ENCODE results near the gene BTF3. TPM values are rescaled to one million over a fixed set of nuclear protein-coding genes. Genes with fewer than 3 reads are reported as not detected.

The BTF3 gene
- total RNA-seq, 5 donors from 2014 or later (not counting 1 experiment from before 2014, with no cell fraction given), result 585 to 688 (median 639) TPM

DNA sequence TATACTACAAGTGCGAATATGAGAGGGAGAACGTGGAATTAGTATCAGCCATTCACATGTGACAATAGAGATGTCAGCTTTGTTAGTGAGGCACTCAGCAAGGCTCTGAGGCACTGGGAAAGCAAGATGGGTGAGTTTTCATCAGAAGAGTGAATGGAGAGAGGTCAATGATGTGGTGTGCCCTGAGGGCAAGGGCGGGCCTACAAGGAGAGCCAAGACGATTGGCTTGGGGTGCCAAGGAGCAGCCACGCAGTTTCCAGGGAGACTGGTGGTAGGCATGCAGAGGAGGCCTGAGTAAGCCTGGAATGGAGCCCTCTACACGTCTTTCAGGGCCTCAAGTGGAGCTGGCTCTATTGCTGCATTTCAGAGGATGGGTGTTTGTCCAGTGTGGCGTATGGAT lies 24.7 kb downstream of the BTF3 start:
- DNase-seq (no peak), ATAC-seq (replicated peaks in 1 of 4) (no peak)
- Mint-ChIP-seq H3K4me3 (no peak overlapping the region), H3K27ac (no peak overlapping the region), H3K36me3 (no peaks in the 10 kb centered on the region), H3K4me1 (peaks cover 7 to 9% (median 7%) of the 10 kb centered on the region in 3 donors), H3K9me3 (no peaks in the 10 kb centered on the region), H3K27me3 (no peaks in the 10 kb centered on the region)
- CTCF ChIA-PET, result interaction anchor here (0.6 to 0.7 kb wide), 4 partner anchors 12 to 705 kb away, joined by 3 read pairs; no protein-coding TSS in a partner anchor
- no peaks in the 10 kb centered on the region for H3K9me3 ChIP-seq
- 94% methylated on average over 5 of the region's 7 CpGs for WGBS (ENCODE audit: insufficient coverage)
- peaks cover 0 to 9% of the 10 kb centered on the region in 2 experiments for H3K4me1 ChIP-seq (ENCODE audit: control insufficient read depth in 1 of 2, extremely low read depth in 1 of 2, insufficient read depth in 2 of 2, low read length in 2 of 2)
- H3K36me3 ChIP-seq (ENCODE audit: control insufficient read depth in 2 of 2, extremely low read depth in 1 of 2, insufficient read depth in 1 of 2, low read length in 1 of 2), result no peaks in the 10 kb centered on the region
- H3K27ac ChIP-seq (ENCODE audit: low read length), result no peak overlapping the region
- POLR2A ChIA-PET, result no interaction called here
- H3K4me3 ChIP-seq (ENCODE audit: control insufficient read depth in 1 of 2, extremely low read depth in 1 of 2, low read length in 1 of 2), result no peak overlapping the region
- peaks cover 0 to 3% of the 10 kb centered on the region in 2 experiments for H3K27me3 ChIP-seq (replicated peaks in 1 of 2; ENCODE audit: control insufficient read depth in 2 of 2, extremely low read depth in 1 of 2, insufficient read depth in 2 of 2, low read length in 1 of 2)

DNA sequence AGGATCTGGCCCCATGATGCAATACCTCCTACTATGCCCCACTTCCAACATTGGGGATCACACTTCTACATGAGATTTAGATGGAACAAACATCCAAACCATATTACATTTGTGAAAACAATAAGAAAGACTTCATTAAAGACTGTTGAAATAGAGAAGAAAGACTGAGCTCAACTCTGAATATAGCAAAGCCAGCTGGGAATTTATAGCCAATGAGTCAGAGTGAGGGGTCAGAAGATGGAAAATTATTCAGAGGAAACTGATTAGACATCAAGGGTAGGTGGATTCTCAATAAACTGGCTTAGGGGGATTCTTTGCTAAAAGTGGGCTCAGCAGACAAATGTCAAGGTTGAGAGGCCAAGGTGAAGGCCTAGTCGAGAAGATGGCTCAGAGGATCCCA lies 25.6 kb downstream of the BTF3 start:
- no peak overlapping the region for H3K27ac Mint-ChIP-seq
- POLR2A ChIA-PET, result interaction anchor here in 1 of 2 donors (0.7 kb wide), 1 partner anchor 48 kb away, joined by 5 read pairs; no protein-coding TSS in a partner anchor
- H3K4me3 ChIP-seq (ENCODE audit: control insufficient read depth in 1 of 2, extremely low read depth in 1 of 2, low read length in 1 of 2), result no peak overlapping the region
- H3K9me3 ChIP-seq, result no peaks in the 10 kb centered on the region
- no peaks in the 10 kb centered on the region for H3K27me3 Mint-ChIP-seq
- CTCF ChIA-PET, result interaction anchor here (0.6 to 0.7 kb wide), 3 partner anchors 14 to 1711 kb away, joined by 3 to 6 read pairs (median 4); no protein-coding TSS in a partner anchor
- H3K9me3 Mint-ChIP-seq, result no peaks in the 10 kb centered on the region
- no peak for DNase-seq
- H3K4me1 Mint-ChIP-seq, result peaks cover 7 to 9% (median 7%) of the 10 kb centered on the region in 3 donors
- no peak for ATAC-seq (replicated peaks in 1 of 4)
- WGBS (ENCODE audit: insufficient coverage), result 67% methylated on average over 1 of the region's 1 CpG
- no peaks in the 10 kb centered on the region for H3K36me3 Mint-ChIP-seq
- no peak overlapping the region for H3K4me3 Mint-ChIP-seq
- H3K36me3 ChIP-seq (ENCODE audit: control insufficient read depth in 2 of 2, extremely low read depth in 1 of 2, insufficient read depth in 1 of 2, low read length in 1 of 2), result no peaks in the 10 kb centered on the region
- no peak overlapping the region for H3K27ac ChIP-seq (ENCODE audit: low read length)
- peaks cover 0 to 9% of the 10 kb centered on the region in 2 experiments for H3K4me1 ChIP-seq (ENCODE audit: control insufficient read depth in 1 of 2, extremely low read depth in 1 of 2, insufficient read depth in 2 of 2, low read length in 2 of 2)
- H3K27me3 ChIP-seq (replicated peaks in 1 of 2; ENCODE audit: control insufficient read depth in 2 of 2, extremely low read depth in 1 of 2, insufficient read depth in 2 of 2, low read length in 1 of 2), result peaks cover 0 to 3% of the 10 kb centered on the region in 2 experiments

DNA sequence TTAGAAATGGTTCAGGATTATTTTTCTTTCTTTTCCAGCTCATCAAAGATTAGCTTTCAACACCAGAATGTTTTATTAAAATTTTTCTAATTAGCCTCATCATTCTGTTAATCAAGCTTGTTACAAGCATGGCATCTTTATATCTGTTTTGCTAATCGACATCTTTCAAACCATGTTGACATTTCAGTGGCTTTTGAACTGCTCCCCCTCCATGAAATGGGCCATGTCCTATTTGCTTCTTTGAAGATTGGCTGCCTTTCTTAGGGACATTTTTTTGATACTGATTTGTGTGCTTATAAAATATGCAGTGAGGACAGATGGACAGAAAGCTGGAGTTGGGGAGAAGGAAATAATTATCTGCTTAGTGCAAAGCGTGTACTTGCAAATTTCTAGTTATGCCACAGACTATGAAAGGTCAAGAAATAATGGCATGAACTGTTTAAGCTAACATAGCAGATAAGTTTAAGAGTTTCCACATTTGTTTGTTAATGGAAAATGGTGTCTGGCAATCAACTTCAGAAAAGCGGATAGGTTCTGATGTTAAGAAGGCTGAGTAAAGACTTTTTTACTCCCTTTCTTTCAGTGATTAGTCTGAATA lies 27.5 kb downstream of the BTF3 start:
- H3K4me1 Mint-ChIP-seq, result no peaks in the 10 kb centered on the region
- CTCF ChIA-PET, result interaction anchor here in 1 of 2 donors (1.0 kb wide), 1 partner anchor 12 kb away, joined by 3 read pairs; no protein-coding TSS in a partner anchor
- no peak overlapping the region for H3K4me3 Mint-ChIP-seq
- no peaks in the 10 kb centered on the region for H3K36me3 Mint-ChIP-seq
- Histone ChIP-seq H3K27ac (ENCODE audit: low read length) (no peak overlapping the region), H3K4me3 (ENCODE audit: control insufficient read depth in 1 of 2, extremely low read depth in 1 of 2, low read length in 1 of 2) (no peak overlapping the region), H3K36me3 (ENCODE audit: control insufficient read depth in 2 of 2, extremely low read depth in 1 of 2, insufficient read depth in 1 of 2, low read length in 1 of 2) (no peaks in the 10 kb centered on the region), H3K27me3 (replicated peaks in 1 of 2; ENCODE audit: control insufficient read depth in 2 of 2, extremely low read depth in 1 of 2, insufficient read depth in 2 of 2, low read length in 1 of 2) (peaks cover 0 to 3% of the 10 kb centered on the region in 2 experiments), H3K4me1 (ENCODE audit: control insufficient read depth in 1 of 2, extremely low read depth in 1 of 2, insufficient read depth in 2 of 2, low read length in 2 of 2) (no peaks in the 10 kb centered on the region), H3K9me3 (no peaks in the 10 kb centered on the region)
- DNase-seq, result no peak
- 90% methylated on average over 1 of the region's 3 CpGs for WGBS (ENCODE audit: insufficient coverage)
- POLR2A ChIA-PET, result interaction anchor here in 1 of 2 donors (0.9 kb wide), 1 partner anchor 26 kb away, joined by 3 read pairs; no protein-coding TSS in a partner anchor
- no peak overlapping the region for H3K27ac Mint-ChIP-seq
- H3K9me3 Mint-ChIP-seq, result no peaks in the 10 kb centered on the region
- H3K27me3 Mint-ChIP-seq, result peaks cover 0 to 10% of the 10 kb centered on the region in 2 donors
- no peak for ATAC-seq (replicated peaks in 1 of 4)

DNA sequence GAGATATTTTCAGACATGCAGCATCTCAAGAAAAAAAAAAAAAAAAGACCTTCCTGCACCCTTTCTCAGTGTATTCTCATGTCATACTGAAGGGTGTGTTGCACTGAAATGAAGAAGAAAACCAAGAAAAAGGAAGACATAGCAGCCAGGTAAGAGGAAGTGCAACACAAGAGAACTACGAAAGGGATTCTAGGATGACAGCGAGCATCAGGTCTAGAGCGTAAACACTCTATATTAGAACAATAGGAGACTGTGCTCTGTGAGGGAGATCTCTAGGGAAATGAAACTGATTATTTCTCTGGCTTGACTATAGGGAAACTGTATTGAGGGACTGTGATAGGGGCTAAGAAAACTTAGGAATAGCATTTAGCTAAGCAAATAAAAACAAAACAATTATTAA lies 30.0 kb downstream of the BTF3 start:
- no peaks in the 10 kb centered on the region for H3K9me3 ChIP-seq
- ChIA-PET POLR2A (no interaction called here), CTCF (no interaction called here)
- no peaks in the 10 kb centered on the region for H3K4me1 Mint-ChIP-seq
- H3K27me3 ChIP-seq (replicated peaks in 1 of 2; ENCODE audit: control insufficient read depth in 2 of 2, extremely low read depth in 1 of 2, insufficient read depth in 2 of 2, low read length in 1 of 2), result peaks cover 3 to 4% of the 10 kb centered on the region in 2 experiments
- H3K9me3 Mint-ChIP-seq, result no peaks in the 10 kb centered on the region
- H3K36me3 ChIP-seq (ENCODE audit: control insufficient read depth in 2 of 2, extremely low read depth in 1 of 2, insufficient read depth in 1 of 2, low read length in 1 of 2), result no peaks in the 10 kb centered on the region
- no peak overlapping the region for H3K4me3 ChIP-seq (ENCODE audit: control insufficient read depth in 1 of 2, extremely low read depth in 1 of 2, low read length in 1 of 2)
- H3K36me3 Mint-ChIP-seq, result no peaks in the 10 kb centered on the region
- DNase-seq, result no peak
- H3K4me1 ChIP-seq (ENCODE audit: control insufficient read depth in 1 of 2, extremely low read depth in 1 of 2, insufficient read depth in 2 of 2, low read length in 2 of 2), result no peaks in the 10 kb centered on the region
- no peak for ATAC-seq (replicated peaks in 1 of 4)
- H3K4me3 Mint-ChIP-seq, result no peak overlapping the region
- no peak overlapping the region for H3K27ac Mint-ChIP-seq
- WGBS (ENCODE audit: insufficient coverage), result no CpG with 5 or more reads among the region's 3 CpGs
- H3K27ac ChIP-seq (ENCODE audit: low read length), result no peak overlapping the region
- peaks cover 17 to 20% of the 10 kb centered on the region in 2 donors for H3K27me3 Mint-ChIP-seq

DNA sequence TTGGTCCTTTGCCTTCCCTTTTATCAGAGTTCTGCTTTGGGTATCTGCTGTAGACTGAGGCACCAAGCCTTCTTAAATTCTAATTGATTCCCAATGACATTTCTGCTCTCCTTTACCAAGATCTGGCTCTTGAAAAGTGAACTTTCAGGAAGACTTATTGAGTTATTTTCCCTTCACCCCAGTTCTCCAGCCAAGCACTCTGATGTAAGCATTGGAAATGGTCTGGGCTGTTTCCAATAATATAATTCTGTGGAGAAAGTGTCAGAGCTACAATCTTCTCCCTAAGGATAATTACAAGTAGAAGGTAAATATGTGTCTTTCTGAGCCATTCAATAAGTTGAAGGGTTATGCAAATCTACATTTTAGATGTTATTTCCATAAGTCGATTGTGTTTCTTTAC lies 30.8 kb downstream of the BTF3 start:
- no peaks in the 10 kb centered on the region for H3K4me1 Mint-ChIP-seq
- H3K27ac ChIP-seq (ENCODE audit: low read length), result no peak overlapping the region
- peaks cover 3 to 7% of the 10 kb centered on the region in 2 experiments for H3K27me3 ChIP-seq (replicated peaks in 1 of 2; ENCODE audit: control insufficient read depth in 2 of 2, extremely low read depth in 1 of 2, insufficient read depth in 2 of 2, low read length in 1 of 2)
- H3K4me3 ChIP-seq (ENCODE audit: control insufficient read depth in 1 of 2, extremely low read depth in 1 of 2, low read length in 1 of 2), result no peak overlapping the region
- H3K9me3 ChIP-seq, result no peaks in the 10 kb centered on the region
- H3K9me3 Mint-ChIP-seq, result no peaks in the 10 kb centered on the region
- ChIA-PET POLR2A (no interaction called here), CTCF (no interaction called here)
- no CpG with 5 or more reads among the region's 1 CpG for WGBS (ENCODE audit: insufficient coverage)
- no peak for DNase-seq
- no peak overlapping the region for H3K27ac Mint-ChIP-seq
- ATAC-seq (replicated peaks in 1 of 4), result no peak
- H3K4me1 ChIP-seq (ENCODE audit: control insufficient read depth in 1 of 2, extremely low read depth in 1 of 2, insufficient read depth in 2 of 2, low read length in 2 of 2), result no peaks in the 10 kb centered on the region
- no peaks in the 10 kb centered on the region for H3K36me3 ChIP-seq (ENCODE audit: control insufficient read depth in 2 of 2, extremely low read depth in 1 of 2, insufficient read depth in 1 of 2, low read length in 1 of 2)
- peaks cover 22 to 23% of the 10 kb centered on the region in 2 donors for H3K27me3 Mint-ChIP-seq
- H3K36me3 Mint-ChIP-seq, result no peaks in the 10 kb centered on the region
- no peak overlapping the region for H3K4me3 Mint-ChIP-seq

GRCh38 chr5:73531356-73531755 lies 33.1 kb downstream of the BTF3 start:
- Histone ChIP-seq H3K36me3 (ENCODE audit: control insufficient read depth in 2 of 2, extremely low read depth in 1 of 2, insufficient read depth in 1 of 2, low read length in 1 of 2) (no peaks in the 10 kb centered on the region), H3K4me1 (ENCODE audit: control insufficient read depth in 1 of 2, extremely low read depth in 1 of 2, insufficient read depth in 2 of 2, low read length in 2 of 2) (no peaks in the 10 kb centered on the region), H3K27ac (ENCODE audit: low read length) (no peak overlapping the region), H3K27me3 (replicated peaks in 1 of 2; ENCODE audit: control insufficient read depth in 2 of 2, extremely low read depth in 1 of 2, insufficient read depth in 2 of 2, low read length in 1 of 2) (peaks cover 3 to 8% of the 10 kb centered on the region in 2 experiments), H3K4me3 (ENCODE audit: control insufficient read depth in 1 of 2, extremely low read depth in 1 of 2, low read length in 1 of 2) (no peak overlapping the region), H3K9me3 (no peaks in the 10 kb centered on the region)
- CTCF ChIA-PET, result no interaction called here
- no peaks in the 10 kb centered on the region for H3K36me3 Mint-ChIP-seq
- no CpG with 5 or more reads among the region's 1 CpG for WGBS (ENCODE audit: insufficient coverage)
- peaks cover 24 to 27% of the 10 kb centered on the region in 2 donors for H3K27me3 Mint-ChIP-seq
- no peaks in the 10 kb centered on the region for H3K4me1 Mint-ChIP-seq
- no peak overlapping the region for H3K4me3 Mint-ChIP-seq
- DNase-seq (no peak), ATAC-seq (replicated peaks in 1 of 4) (no peak)
- H3K9me3 Mint-ChIP-seq, result no peaks in the 10 kb centered on the region
- POLR2A ChIA-PET, result no interaction called here
- no peak overlapping the region for H3K27ac Mint-ChIP-seq
